Measurements from ENCODE around the gene B3GNT8. TPM values are rescaled to one million over a fixed set of nuclear protein-coding genes. Genes with fewer than 3 reads are reported as not detected.

B3GNT8 gene
- total and polyA plus RNA-seq, 9 of the 15 experiments (the other 6 are each of a cell fraction or from before 2014, with no cell fraction given), result 0.11 to 2.9 (median 0.65) TPM; not detected in 2

- peak; percentile 60; the same call in 1 of the 2 replicates for TF ChIP-seq ZZZ3 (IDR thresholded peaks at IDR 0.05)
- TF ChIP-seq SRSF9 (IDR thresholded peaks at IDR 0.05; ENCODE audit: borderline replicate concordance, low read depth, low read length), result no peak
- no peak for TF ChIP-seq MLX (CRISPR knock-in tag; conservative IDR thresholded peaks at IDR 0.05)
- 0 out of 2 replicates have a peak, but pooled peaks have one; percentile 45 for TF ChIP-seq TCFL5 (CRISPR knock-in tag; conservative IDR thresholded peaks at IDR 0.05)
- TF ChIP-seq FOSL1 (tag; conservative IDR thresholded peaks at IDR 0.05), result 0 out of 2 replicates have a peak, but pooled peaks have one; percentile 9
- TF ChIP-seq STAG1 (CRISPR knock-in tag; IDR thresholded peaks at IDR 0.05; ENCODE audit: borderline replicate concordance), result no peak
- TF ChIP-seq C11orf30 (IDR thresholded peaks at IDR 0.05; ENCODE audit: low read depth), result peak; percentile 91
- TF ChIP-seq DIDO1 (tag; IDR thresholded peaks at IDR 0.05; ENCODE audit: low read depth), result peak; percentile 84; the same call in 1 of the 2 replicates
- TF ChIP-seq HNRNPLL (IDR thresholded peaks at IDR 0.05; ENCODE audit: low read depth, low read length, poor library complexity, severe bottlenecking), result peak; percentile 49
- TF ChIP-seq TAF1 (IDR thresholded peaks at IDR 0.05; ENCODE audit: control insufficient read depth, extremely low read depth, insufficient read depth, low read length, severe bottlenecking), result peak; percentile 75
- TF ChIP-seq ZNF764 (CRISPR knock-in tag; IDR thresholded peaks at IDR 0.05; ENCODE audit: low read depth), result peak; percentile 52; the same call in 1 of the 2 replicates
- peak; percentile 97 for TF ChIP-seq USF1 (CRISPR knock-in tag; IDR thresholded peaks at IDR 0.05)
- peak; percentile 75 for TF ChIP-seq CREM (IDR thresholded peaks at IDR 0.05; ENCODE audit: low read depth)
- peak; percentile 64; the same call in 1 of the 2 replicates for TF ChIP-seq GATAD2A (IDR thresholded peaks at IDR 0.05)
- no peak for TF ChIP-seq ZNF785 (CRISPR knock-in tag; IDR thresholded peaks at IDR 0.05)
- no peak; the same call in 1 of the 2 replicates for TF ChIP-seq ZNF263 (CRISPR knock-in tag; IDR thresholded peaks at IDR 0.05; ENCODE audit: borderline replicate concordance)
- peak; percentile 97 for TF ChIP-seq BHLHE40 (IDR thresholded peaks at IDR 0.05; ENCODE audit: low read length)
- peak in 1 of 2 experiments; percentile 78 for TF ChIP-seq AFF1 (IDR thresholded peaks at IDR 0.05; ENCODE audit: low read depth in 1 of 2, partially characterized antibody in 2 of 2)
- peak; percentile 7; the same call in 1 of the 2 replicates for TF ChIP-seq ZNF24 (IDR thresholded peaks at IDR 0.05)
- TF ChIP-seq ZBTB12 (CRISPR knock-in tag; IDR thresholded peaks at IDR 0.05), result 0 out of 2 replicates have a peak, but pooled peaks have one; percentile 13
Observed at GRCh38 chr19:41397086-41398049, 29.8 kb downstream of the B3GNT8 start, which contains the start of the genes BCKDHA and EXOSC5 (continued).

Data from K562 (cell line).